Stimulated activated CD4-positive, alpha-beta T cell treated with anti-CD3 and anti-CD28 coated beads, Interleukin-2, amount 100 ng/mL, for 4 hours (primary cell): ENCODE data around the gene IZUMO2.

ENCODE experiments used
- DNase-seq: peaks from one replicate; pipeline ENCODE4 v3.0.0-alpha.2; 2020; ENCODE audit warnings: low read depth

Gene IZUMO2

DNA sequence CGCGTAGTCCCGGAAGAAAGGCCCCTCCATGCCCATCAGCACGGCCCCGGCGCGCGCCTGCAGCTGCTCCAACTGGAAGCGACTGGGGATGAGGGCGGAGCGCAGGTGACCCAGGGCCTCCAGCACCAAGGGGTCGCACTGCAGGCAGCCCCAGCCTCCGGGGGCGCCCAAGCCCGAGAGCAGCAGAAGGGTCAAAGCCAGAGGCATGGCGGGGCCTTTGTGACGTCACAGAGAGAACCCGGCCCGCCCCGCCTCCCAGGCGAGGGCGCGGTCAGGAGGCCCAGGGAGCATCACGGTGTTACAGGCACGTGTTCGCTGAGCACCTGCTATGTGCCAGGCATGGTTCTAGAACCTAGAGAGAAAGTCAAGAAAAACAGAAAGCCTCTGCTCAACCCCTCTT lies at the start of gene IZUMO2:
IZUMO2 (minus strand) TSS at position 294 of the 400 bp plus-strand sequence; CDS start at position 207, 87 bp downstream.
- no peak for DNase-seq

DNA sequence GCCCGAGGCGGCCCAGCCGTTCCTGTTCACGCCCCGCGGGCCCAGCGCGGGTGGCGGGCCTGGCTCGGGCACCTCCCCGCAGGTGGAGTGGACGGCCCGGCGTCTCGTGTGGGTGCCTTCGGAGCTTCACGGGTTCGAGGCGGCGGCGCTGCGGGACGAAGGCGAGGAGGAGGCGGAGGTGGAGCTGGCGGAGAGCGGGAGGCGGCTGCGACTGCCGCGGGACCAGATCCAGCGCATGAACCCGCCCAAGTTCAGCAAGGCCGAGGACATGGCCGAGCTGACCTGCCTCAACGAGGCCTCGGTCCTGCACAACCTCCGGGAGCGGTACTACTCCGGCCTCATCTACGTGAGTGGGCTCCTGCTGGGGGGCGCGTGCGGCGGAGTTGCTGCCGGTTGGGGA lies 47.3 kb upstream of the IZUMO2 start:
- no peak for DNase-seq

DNA sequence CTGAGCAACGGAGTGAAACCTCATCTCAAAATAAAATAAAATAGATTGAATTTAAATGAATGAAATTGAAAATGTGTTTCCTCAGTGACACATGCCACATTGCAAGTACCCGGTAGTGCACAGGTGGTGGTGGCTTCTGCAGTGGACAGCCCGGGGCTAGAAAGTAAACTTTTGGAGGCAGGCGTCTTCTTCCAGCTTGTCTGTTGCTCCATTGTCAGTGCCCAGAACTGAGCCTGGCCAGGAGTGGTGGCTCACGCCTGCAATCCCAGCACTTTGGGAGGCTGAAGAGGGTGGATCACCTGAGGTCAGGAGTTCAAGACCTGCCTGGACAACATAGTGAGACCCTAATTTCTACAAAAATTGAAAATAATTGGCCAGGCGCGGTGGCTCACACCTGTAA lies 46.0 kb upstream of the IZUMO2 start:
- no peak for DNase-seq

DNA sequence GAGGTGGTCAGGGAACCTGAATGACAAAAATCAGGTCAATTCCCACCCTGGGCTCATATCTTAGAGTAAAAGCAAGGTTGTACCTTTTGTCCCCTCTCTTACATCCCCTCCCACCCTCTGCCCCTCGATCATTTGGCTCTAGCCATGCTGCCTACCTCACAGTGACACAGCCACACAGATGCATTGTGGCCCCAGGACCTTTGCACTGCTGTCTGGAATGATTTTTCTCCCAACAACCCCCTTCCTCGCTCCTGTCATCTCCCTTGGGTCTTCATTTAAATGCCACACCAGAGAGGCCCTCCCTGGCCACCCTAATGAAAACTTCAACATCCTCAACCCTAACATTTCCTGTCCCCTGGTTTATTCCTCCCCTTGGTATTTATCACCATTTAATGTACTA lies 44.6 kb upstream of the IZUMO2 start:
- no peak for DNase-seq

DNA sequence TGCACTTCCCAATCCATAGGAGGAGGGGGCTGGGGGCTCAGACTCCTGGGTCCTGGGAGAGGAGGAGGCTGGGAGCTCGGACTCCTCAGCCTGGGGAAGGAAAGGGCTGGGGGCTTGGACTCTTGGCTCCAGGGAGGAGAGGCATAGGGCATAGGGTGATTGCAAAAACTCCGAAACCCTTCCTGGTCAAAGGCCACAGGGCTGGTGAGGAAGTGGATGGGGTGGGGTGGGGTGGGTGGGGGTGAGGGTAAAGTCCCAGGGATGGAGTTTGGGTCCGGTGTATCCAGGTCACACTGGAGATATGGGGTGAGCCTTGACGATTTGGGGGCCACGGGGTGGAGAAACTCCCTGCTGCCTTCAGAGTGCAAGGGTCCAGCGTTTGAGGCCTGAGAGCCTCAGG lies 43.1 kb upstream of the IZUMO2 start:
- DNase-seq, result no peak

DNA sequence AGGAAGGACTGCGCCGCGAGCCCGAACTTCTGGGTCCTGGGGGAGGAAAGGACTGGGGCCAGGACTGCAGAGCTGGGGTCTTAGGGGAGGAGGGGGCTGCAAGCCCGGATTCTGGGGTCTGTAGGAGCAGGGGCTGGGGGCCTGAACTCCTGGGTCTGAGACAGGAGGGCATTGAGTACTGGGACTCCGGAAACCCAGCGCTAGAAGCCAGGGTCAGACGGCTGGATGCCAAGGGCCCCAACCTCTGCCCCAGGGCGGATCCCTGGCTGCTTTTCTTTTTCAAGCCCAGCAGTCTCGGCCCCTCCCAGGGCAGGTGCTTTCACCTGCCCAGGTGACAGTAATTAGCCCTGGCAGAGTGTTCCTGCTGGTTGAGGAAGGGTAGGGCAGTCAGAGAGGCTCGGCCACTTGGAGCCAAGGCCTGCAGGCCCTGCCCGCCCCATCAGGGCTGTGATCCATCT lies 42.6 kb upstream of the IZUMO2 start:
- DNase-seq, result no peak

DNA sequence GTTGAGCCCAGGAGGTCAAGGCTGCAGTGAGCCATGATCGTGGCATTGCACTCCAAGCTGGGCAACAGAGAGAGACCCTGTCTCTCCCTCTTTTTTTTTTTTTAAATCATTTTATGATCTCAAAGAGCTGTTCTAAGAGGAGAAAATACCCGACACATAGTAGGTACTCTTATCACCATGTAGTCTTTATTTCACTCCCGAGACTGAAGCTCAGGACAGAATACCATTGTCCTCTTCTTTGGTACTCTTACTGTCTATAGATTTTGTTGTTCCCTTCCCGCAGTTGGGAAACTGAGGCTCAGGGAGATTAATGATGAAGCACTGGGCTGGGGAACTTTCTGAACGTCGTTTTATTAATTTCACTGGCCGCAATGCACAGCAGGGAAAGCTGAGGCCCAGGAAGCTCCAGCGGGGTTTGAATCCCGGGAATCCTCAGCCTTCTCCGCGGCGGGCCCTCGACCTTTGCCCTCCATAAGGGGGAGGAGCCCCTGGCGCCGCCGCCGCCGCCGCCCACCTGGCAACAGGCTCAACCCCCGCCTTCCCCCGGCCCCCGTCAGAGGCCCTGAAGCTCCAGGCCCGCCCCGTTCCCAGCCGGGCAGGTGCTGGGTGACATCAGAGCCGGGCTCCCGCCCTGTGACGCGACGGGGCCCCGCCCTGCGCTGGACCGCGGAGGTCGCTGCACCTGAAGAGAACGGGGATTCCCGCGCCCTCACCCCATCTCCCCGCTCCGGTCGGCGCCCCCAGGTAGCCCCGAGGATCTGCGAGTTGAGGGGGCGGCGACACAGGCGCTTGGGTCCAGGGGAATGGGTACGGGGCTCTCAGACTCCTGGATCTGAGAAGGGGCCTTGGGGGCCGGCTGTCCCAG lies 42.0 kb upstream of the IZUMO2 start:
- DNase-seq, result peak; percentile 13

DNA sequence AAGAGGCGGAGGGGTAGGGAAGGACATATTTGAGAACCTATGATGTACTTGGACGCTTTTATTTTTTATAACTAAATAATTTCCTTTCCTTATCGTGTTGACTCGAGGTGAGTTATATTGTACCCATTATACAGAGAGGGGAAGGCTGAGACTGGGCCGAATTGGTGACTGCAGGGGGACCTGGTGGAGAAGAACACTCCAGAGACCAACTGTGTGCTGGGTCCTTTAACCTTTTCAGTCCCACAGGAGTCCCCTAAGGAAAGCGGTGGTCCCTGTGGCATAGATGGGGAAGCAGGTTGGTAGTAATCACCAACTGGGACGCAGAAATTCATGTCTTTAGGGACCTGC lies 41.0 kb upstream of the IZUMO2 start:
- no peak for DNase-seq

DNA sequence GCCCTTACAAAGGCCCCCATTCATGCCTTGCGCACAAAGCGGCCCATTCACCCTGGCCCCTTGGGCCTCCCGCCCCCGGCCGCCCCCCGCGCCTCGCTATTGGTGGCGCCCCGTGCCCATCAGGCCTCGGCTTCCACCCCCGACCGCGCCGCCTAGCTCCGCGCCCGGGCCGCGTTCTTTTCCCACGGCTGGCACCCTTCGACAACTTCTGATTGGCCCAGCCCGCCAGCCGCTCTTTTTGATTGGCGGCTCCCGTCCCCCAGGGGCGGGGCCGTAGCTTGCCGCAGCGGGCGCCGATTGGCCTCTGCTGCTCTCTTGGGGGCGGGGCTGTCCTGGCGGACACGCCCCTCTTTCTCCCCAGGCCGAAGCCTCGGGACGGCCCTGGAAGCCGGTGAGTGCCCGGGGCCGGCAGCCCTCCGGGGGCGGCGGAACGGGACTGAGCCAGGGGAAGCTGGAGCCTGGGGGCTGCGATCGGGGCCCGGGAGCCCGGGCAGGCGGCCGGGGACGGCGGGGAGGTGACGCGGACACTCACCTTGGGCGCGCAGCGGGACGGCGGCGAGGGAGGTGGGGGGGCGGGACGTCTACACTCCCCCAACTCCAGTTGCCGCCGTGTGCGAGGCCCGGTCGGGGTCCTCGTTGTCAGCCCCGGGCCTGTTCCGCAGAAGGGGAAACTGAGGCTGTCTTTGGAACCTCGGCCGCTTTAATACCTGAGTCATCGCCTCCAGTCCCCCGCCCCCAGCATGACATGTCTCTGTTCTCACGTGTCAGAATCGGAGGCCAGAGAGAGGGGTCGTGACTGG lies 40.4 kb upstream of the IZUMO2 start, which contains the start of gene MYH14:
MYH14 (plus strand) TSS at position 342 of the 800 bp plus-strand sequence. CDS start 6,744 bp downstream, outside the sequence.
- no peak for DNase-seq

DNA sequence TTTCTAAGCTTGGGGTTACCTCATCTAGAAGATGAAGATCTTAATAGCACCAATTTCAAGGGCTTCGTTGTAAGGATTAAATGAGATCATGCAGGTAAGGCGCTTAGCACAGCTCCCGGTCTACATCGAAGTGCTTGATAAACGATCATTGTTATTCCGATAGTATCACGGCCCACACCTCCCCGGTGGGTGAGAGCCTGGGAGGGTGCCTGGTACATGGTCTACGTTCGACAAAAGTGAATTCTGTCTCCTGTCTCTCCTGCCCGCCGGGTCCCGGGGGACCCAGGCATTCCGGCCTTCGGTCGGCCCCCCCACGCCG lies 39.8 kb upstream of the IZUMO2 start:
- no peak for DNase-seq

DNA sequence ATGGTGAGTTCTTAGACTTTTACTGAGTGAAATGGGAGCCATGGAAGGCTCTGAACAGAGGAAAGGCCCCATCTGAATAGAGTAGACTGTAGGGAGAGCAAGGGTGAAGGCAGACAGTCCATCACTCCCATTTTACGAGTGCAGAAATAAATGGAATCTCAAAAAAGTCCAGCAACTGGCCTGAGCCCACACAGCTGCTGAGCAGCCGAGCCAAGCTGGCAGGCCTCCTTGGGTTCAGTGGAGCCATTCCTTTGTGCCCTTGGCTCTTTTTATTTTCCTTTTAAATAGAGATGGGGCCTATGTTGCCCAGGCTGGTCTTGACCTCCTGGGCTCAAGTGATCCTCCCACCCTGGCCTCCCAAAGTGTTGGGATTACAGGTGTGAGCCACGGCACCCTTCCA lies 39.3 kb upstream of the IZUMO2 start:
- DNase-seq, result no peak

DNA sequence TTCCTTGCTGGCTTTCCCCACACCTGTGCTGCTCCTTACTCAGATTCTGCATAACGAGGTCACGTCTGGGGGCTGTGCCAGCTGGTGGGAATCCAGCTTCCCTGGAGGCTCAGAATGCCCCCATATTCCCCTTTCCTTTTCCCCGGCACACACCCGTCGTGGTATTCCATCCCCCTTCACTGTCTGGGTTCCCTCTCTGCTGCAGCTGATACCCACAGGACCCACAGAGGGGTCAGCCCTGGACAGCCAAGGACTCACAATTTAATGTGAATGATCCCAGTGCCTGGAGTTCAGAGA lies 36.1 kb upstream of the IZUMO2 start:
- DNase-seq, result no peak

DNA sequence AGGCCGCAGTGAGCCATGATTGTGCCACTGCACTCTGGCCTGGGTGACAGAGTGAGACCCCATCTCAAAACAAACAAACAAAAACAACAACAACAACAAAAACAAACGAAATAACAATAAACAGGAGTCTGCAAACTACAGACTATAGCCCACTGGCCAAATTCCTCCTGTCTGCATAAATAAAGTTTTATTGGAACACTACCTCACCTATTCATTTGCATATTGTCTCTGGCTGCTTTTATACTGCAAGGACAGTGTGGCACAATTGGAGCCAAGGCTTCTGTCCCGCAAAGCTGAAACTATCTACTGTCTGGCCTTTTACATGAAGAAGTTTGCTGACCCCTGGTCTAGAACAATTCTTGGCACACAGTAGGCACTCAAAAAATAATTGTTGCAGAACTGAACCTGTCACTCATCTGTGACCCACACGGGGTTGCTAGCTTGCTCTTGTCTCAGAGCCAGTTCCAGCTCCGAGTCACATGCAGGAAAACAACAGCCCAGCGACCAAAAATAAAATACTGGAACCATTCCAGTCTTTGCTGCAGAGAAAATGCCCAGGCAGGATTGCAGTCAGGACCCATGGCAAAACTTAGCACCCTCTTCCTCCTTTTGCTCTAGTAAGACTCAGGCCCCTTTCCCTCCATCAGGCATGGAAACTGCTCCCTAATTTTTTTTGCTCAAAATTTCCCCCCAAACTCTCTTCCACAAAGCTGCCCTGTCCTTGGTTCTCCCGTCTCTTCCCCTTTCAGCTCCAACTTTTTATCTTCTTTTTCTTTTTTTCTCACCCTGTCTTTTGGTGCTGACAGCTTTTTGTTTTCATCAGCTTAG lies 35.6 kb upstream of the IZUMO2 start:
- DNase-seq, result no peak

DNA sequence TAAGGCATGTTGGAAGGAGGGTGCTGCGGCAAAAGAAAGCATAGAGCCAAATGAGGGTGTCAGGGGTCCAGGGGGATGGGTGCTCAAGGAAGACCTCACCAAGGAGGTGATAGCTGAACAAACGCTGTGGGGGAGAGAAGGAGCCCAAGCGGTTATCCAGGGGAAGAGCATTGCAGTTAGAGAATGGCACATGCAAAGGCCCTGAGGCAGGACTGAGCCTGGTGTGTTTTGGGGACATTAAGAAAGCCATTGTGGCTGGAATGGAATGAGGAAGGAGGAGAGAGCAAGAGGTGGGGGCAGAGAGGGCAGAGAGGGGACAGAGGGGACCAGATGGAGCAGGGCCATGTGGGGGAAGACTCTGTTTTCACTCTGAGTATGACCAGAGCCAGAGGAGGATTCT lies 34.3 kb upstream of the IZUMO2 start:
- no peak for DNase-seq

DNA sequence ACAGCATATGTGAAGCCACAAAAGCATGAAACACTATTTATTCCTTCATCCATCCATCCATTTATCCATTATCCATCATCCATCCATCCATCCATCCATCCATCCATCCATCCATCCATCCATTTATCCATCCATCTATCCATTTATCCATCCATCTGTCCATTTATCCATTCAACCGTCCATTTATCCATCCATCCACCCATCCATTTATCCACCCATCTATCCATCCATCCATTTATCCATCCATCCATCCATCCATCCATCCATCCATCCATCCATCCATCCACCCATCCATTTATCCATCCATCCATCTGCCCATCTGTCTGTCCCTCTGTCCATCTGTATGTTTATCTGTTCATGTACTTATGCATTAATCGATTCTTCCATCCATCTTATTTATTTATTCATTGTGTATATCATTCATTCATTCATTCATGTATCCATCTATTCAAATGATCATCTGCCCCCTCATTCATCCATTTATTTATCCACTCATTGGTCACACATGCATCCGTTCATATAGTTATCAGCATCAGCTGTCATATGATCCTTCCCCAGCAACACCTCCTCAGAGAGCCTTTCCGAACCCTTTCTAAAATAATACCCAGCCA lies 33.3 kb upstream of the IZUMO2 start:
- DNase-seq, result no peak

DNA sequence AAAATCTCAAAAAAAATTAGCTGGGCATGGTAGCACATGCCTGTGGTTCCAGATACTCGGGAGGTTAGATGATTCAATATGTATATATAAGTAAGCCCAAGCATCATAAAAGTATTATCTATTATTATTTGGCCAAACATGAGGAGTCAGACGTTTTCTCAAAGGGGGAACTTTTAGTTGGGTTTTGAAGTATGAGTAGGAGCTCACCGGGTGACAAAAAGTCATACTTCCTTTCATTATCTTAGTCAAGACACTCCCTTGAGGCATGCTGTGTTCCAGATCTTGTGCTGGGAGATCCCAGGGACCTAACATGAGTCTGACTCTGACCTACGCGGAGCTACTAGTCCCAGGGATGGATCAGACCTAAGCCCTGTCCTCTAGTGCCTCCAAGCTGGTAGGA lies 32.1 kb upstream of the IZUMO2 start:
- no peak for DNase-seq

DNA sequence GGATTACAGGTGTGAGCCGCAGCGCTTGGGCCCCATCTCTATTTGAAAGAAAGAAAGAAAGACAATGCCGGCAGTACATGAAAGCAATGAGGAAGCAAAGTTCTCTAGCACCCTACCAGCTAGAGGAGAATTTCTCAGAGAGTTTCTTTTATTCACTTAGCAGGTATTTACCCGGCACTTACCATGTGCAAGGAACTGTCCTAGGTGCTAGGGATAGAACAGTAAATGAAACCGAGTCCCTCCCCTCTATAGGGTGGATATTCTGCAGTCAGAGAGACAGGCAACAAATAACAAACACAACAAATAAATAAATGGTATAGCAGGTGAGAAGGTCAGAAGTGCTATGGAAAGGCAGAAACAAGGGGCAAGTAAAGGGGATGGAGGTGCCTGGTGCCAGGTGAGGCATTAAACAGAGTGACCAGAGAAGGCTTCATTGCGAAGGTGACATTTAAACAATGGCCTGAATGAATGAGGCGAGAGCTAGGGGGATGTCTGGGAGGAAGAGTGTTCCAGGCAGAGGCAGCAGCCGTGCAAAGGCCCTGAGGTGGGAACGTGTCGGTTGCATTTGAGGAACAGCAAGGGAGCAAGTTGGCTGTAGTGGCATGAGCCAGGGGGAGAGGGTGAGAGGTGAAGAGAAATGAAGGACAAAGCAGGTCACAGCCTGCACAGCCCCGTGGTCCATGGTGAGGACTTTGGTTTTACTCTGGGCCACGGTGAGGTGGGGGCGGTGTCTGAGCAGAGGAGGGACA lies 29.6 kb upstream of the IZUMO2 start:
- DNase-seq, result no peak

DNA sequence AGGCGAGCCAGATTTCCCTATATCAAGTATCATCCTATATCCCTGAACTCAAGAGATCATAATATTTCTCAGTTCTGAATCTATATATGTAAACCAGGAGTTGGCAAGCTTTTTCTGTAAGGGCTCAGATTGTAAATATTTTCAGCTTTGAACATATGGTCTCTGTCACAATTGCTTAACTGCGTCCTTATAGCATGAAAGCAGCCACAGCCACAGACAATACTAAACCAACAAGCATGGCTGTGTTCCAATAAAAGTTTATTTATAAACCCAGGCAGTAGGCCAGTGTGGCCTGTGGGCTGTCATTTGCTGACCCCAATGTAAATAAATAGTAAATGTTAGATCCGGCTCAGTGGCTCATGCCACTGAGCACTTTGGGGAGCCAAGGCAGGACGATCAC lies 28.1 kb upstream of the IZUMO2 start:
- no peak for DNase-seq

DNA sequence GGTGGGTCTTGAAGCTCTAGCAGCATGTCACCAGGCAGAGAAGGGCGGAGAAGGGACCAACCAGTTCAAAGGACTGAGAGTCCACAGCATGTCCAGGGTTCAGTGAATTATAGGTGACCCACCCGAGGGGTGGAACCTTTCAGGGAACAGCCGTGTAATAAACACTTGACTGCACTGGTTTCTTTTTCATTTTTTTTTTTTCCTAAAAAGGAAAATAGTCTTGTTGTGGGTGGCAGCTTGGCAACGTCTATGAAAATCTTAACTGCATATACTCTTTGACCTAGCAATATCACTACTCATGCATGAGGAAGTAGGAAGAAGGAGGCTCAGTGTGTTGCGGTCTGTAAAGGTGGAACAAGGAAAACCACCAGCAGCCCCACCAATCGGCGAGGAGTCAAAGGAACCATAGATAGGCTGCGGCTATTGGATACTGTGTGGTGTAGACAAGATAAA lies 27.4 kb upstream of the IZUMO2 start:
- no peak for DNase-seq

DNA sequence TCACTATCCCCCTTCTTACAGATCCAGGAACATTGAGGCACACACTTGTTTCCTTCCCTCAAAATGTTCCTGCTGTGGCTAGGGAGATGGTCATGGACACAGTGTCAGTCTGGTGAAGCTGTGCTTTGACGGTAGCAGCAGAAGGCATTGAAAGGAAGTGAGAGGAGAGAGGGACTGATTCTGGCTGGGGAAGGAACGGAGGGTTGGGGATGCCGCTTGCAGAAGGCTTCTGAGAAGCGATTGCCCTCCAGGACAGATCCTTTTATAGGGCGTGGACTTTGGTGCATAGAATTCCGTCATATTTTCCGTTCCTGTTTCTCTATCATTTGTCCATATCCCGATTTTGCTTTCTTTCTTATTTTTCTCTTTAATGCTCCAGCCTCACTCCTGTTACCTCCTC lies 26.2 kb upstream of the IZUMO2 start:
- no peak for DNase-seq

DNA sequence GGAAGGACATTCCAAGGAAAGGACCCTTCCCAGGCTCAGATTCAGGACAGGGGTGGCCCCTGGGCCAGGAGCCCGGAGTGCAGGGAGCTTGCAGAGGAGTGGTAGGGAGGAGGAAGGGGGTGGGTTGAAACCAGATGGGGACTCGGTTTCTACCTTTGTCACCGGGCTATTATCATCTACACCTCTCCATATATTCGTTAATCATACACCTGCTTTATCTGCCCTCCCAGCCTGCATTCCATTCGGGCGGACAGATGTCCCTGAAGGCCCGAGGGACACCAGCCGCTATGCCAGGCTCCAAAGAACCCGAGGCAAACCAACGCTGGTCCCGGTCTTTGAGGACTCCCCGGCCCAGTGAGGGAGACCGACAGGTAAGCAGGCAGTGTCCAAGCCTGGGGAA lies 24.9 kb upstream of the IZUMO2 start:
- DNase-seq, result no peak
